Liver (tissue), 3 donors: ENCODE measurements around the gene PCDHA2.

Experiments used
- EGR1 ChIP-seq, 2 donors: IDR thresholded peaks; 2 replicates each; pipeline ENCODE4 v1.6.1; 2016 to 2018; ENCODE audit warnings: antibody characterized with exemption in 2 of 2, low read depth in 2 of 2
- FOXA1 ChIP-seq: IDR thresholded peaks from 2 replicates; pipeline ENCODE4 v1.6.1; 2016; ENCODE audit warnings: antibody characterized with exemption
- GABPA ChIP-seq, 2 donors: IDR thresholded peaks in 1 of 2; conservative IDR thresholded peaks in 1 of 2; 2 replicates each; pipeline ENCODE4 v1.6.1; 2016; ENCODE audit warnings: antibody characterized with exemption in 2 of 2, mild to moderate bottlenecking in 1 of 2, moderate library complexity in 1 of 2
- HNF4A ChIP-seq, 2 donors: conservative IDR thresholded peaks; 2 replicates each; pipeline ENCODE4 v1.6.1; 2016; ENCODE audit warnings: antibody characterized with exemption in 2 of 2, mild to moderate bottlenecking in 2 of 2
- JUND ChIP-seq, 2 donors: IDR thresholded peaks; 2 replicates each; pipeline ENCODE4 v1.6.1; 2016; ENCODE audit warnings: antibody characterized with exemption in 2 of 2
- SP1 ChIP-seq: IDR thresholded peaks from 2 replicates; pipeline ENCODE4 v1.6.1; 2018; ENCODE audit warnings: antibody characterized with exemption, mild to moderate bottlenecking
- TF ChIP-seq, protein P1 (sequence below): fragments of 150-350 bp; IDR thresholded peaks from 2 replicates; pipeline ENCODE4 v1.5.1; 2017; ENCODE audit warnings: improper control_type of control experiment, low read depth, low read length; ENCODE audit not compliant: missing input control
- TF ChIP-seq, protein P2 (sequence below): IDR thresholded peaks from 2 replicates; pipeline ENCODE4 v1.6.1; 2016; ENCODE audit warnings: antibody characterized with exemption
- TF ChIP-seq, protein P3 (sequence below): IDR thresholded peaks from 2 replicates; pipeline ENCODE4 v1.6.1; 2016; ENCODE audit warnings: antibody characterized with exemption
- donor health status: healthy.
- donor health status: healthy.

DNA sequence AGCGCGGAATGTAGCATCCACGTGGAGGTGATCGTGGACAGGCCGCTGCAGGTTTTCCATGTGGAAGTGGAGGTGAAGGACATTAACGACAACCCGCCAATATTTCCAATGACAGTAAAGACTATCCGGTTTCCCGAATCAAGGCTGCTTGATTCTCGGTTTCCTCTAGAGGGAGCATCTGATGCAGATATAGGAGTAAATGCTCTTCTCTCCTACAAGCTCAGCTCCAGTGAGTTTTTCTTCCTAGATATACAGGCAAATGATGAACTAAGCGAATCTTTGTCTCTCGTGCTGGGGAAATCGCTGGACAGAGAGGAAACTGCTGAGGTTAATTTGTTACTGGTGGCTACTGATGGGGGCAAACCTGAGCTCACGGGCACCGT lies 598 bp downstream of the PCDHA2 start:
- TF ChIP-seq, protein P1, sequence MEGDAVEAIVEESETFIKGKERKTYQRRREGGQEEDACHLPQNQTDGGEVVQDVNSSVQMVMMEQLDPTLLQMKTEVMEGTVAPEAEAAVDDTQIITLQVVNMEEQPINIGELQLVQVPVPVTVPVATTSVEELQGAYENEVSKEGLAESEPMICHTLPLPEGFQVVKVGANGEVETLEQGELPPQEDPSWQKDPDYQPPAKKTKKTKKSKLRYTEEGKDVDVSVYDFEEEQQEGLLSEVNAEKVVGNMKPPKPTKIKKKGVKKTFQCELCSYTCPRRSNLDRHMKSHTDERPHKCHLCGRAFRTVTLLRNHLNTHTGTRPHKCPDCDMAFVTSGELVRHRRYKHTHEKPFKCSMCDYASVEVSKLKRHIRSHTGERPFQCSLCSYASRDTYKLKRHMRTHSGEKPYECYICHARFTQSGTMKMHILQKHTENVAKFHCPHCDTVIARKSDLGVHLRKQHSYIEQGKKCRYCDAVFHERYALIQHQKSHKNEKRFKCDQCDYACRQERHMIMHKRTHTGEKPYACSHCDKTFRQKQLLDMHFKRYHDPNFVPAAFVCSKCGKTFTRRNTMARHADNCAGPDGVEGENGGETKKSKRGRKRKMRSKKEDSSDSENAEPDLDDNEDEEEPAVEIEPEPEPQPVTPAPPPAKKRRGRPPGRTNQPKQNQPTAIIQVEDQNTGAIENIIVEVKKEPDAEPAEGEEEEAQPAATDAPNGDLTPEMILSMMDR, result no peak
- no peak for TF ChIP-seq GABPA (IDR thresholded peaks at IDR 0.05 in 1 of 2, conservative IDR thresholded peaks at IDR 0.05 in 1 of 2)
- TF ChIP-seq, protein P2, sequence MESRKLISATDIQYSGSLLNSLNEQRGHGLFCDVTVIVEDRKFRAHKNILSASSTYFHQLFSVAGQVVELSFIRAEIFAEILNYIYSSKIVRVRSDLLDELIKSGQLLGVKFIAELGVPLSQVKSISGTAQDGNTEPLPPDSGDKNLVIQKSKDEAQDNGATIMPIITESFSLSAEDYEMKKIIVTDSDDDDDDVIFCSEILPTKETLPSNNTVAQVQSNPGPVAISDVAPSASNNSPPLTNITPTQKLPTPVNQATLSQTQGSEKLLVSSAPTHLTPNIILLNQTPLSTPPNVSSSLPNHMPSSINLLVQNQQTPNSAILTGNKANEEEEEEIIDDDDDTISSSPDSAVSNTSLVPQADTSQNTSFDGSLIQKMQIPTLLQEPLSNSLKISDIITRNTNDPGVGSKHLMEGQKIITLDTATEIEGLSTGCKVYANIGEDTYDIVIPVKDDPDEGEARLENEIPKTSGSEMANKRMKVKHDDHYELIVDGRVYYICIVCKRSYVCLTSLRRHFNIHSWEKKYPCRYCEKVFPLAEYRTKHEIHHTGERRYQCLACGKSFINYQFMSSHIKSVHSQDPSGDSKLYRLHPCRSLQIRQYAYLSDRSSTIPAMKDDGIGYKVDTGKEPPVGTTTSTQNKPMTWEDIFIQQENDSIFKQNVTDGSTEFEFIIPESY, result no peak
- TF ChIP-seq SP1, result no peak
- TF ChIP-seq JUND (IDR thresholded peaks at IDR 0.05), result no peak
- no peak for TF ChIP-seq HNF4A (conservative IDR thresholded peaks at IDR 0.05)
- no peak for TF ChIP-seq EGR1 (IDR thresholded peaks at IDR 0.05; ENCODE audit: low read depth in 2 of 2)
- no peak for TF ChIP-seq FOXA1
- TF ChIP-seq, protein P3, sequence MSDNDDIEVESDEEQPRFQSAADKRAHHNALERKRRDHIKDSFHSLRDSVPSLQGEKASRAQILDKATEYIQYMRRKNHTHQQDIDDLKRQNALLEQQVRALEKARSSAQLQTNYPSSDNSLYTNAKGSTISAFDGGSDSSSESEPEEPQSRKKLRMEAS, result no peak
